SHP77 (cell line): ENCODE results near the gene MAX.
"Not testable (repeated sequence)": the region's sequence is repeated elsewhere in the genome, so short reads cannot be mapped to it uniquely, and the experiment has no call there.

ENCODE experiments used
- DNase-seq, 2 experiments: peaks; one replicate each; lab custom pipeline; 2025; lab: John Stamatoyannopoulos, UW

MAX gene

DNA sequence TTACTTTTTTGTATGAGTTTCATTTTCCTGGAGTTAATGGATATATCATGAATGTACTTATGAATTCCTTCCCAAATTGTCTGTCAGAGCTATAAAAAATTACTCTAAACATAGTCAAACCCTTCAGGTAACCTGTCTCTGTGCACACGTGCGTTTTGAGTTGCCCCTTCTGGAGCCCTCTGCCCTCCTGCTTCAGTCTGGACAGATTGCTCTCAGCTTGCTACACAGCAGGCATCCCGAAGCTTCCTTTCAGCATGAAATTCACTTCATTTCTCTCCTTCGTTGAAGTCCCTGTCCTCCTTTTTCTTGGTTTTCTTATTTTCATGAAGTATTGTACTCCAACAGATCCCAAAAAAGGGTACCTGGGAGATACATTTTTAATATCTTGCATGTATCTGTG is 68.3 kb downstream of the MAX start:
- no peak for DNase-seq

DNA sequence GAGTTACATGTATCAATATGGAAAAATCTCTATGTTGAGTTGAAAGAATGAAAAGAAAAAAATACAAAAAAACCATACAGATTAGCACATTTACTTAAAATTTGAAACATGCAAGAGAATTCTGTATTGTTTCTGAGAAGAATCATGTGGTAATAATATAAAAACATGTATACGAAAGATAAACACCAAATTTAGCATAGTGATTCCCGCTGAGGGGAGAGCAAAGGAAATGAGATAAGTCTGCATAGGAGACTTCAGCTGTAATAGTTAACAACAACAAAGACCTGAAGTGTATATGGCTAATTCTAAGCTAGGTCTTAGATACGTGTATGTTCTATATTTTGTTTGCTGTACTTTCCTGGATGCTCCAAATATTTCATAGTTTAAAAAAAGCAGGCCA is 69.1 kb downstream of the MAX start:
- no peak for DNase-seq

DNA sequence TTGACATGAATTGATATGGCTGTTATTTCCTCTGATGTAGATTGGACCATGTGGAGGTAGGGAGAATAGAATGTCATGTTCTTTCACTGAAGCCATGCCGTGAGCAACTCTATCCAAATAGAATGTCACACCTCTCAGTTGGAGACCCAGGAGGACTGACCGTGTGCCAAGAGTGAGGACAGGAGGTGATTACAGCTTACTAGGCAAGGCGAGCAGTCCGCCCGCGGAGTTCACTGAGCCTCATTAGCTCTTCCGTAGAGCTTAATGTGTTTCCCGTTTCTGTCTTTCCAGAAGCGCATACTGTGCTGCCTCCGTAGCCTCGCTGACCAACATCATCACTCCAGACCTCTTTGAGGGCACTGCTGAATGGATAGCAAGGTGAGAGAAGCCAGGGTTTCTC is 70.0 kb downstream of the MAX start:
- no peak for DNase-seq

DNA sequence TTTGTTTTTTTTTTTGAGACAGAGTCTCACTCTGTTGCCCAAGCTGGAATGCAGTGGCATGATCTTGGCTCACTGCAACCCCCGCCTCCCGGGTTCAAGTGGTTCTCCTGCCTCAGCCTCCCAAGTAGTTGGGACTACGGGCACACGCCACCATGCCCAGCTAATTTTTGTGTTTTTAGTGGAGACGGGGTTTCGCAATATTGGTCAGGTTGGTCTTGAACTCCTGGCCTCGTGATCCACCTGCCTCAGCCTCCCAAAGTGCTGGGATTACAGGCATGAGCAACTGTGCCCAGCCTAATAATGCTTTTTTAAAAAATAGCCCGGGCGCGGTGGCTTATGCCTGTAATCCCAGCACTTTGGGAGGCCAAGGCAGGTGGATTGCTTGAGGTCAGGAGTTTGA is 71.0 kb downstream of the MAX start:
- not testable (repeated sequence) for DNase-seq

DNA sequence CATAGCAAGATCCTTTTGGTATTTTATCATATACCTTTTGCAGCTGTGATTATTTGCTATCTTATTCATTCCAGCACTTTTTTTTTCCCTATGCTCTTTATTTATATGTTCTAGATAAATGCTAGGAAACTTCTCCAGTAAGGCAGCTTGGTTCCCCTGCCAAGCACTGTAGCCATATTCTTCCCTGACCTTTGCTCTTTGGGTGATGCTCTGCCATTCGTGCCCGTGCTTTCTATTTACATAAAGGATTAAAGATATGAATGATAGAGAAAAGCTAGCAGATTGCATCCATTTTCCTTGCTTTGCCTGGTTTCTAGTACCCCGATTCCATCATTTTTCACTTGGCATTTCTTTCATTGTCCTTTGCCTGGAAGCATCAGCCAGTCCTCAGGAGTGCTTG is 73.4 kb downstream of the MAX start:
- no peak for DNase-seq

DNA sequence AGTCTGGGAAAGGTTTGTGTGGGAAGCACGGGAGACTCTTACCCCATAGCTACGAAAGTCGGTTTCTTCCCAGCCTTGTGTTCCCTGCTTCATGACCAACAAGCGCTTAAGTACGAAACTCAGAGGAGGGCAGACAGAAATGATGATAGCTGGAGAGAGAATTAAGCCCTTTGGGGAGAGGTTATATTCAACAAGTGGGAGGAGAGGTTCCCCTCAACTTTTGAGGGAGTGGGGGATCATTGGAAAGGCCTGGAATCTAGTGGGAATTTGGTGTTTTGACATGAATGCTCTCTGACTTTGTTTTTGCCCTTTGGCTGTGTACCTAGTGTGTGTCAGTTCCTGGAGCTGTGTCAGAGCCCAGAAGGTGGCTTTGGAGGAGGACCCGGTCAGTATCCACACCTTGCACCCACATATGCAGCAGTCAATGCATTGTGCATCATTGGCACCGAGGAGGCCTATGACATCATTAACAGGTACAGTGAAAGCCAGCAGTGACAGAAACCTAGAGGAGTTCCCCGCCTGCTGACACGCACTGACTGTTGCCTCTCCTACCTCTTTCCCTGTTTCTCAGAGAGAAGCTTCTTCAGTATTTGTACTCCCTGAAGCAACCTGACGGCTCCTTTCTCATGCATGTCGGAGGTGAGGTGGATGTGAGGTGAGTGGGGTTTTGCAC is 75.1 kb downstream of the MAX start:
- DNase-seq = no peak

DNA sequence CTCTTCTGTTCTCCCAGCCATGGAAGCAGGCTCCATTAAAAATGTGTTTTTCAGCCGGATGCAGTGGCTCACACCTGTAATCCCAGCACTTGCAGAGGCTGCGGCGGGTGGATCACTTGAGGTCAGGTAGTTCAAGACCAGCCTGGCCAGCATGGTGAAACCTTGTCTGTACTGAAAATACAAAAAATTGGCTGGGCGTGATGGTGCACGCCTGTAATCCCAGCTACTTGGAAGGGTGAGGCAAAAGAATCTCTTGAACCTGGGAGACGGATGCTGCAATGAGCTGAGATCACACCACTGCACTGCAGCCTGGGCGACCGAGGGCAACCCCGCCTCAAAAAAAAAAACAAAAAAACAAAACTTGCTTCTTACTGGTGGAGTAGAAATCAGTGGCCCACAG is 75.8 kb downstream of the MAX start:
- no peak for DNase-seq

DNA sequence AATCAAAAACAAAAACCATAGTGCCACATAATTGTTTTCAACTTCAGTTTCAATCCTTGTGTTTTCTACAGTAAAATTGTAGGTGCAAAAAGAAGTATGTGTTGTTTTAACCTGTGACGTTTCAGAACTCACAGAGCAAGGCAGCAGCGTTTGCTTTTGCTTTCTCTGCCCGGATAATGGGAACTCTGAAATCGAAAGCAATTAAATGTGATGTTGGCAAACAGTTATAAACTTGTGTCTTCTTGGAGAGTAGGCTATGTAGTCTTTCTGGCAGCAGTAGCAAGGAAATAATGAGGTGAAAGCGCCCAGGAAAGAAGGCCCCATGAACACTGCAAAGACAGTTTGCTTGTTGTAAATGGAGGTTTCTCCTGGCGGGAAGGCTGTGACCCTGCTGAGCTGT is 76.5 kb downstream of the MAX start:
- no peak for DNase-seq
